Colonic mucosa (tissue), 4 donors: ENCODE measurements around the gene ATP8B4. TPM values are rescaled to one million over a fixed set of nuclear protein-coding genes. Genes with fewer than 3 reads are reported as not detected.
"Not testable (repeated sequence)": the region's sequence is repeated elsewhere in the genome, so short reads cannot be mapped to it uniquely, and the experiment has no call there.

Source experiments
- DNase-seq: peaks from one replicate; pipeline ENCODE4 v3.0.0-alpha.2; 2020
- H3K27ac ChIP-seq: fragments of 200-600 bp; one replicate; pipeline ENCODE4 v1.8.0; 2021
- H3K27me3 ChIP-seq: fragments of 200-600 bp; one replicate; pipeline ENCODE4 v1.8.0; 2021
- H3K36me3 ChIP-seq: fragments of 200-600 bp; one replicate; pipeline ENCODE4 v1.8.0; 2021
- H3K4me1 ChIP-seq: fragments of 200-600 bp; one replicate; pipeline ENCODE4 v1.8.0; 2021; ENCODE audit warnings: mild to moderate bottlenecking
- H3K4me3 ChIP-seq: fragments of 200-600 bp; one replicate; pipeline ENCODE4 v1.8.0; 2021
- H3K9ac ChIP-seq, 2 donors: one replicate each; pipeline ENCODE4 v1.7.0; 2013; ENCODE audit warnings: control low read depth in 2 of 2, low read depth in 2 of 2, low read length in 2 of 2
- H3K9me3 ChIP-seq: fragments of 200-600 bp; one replicate; pipeline ENCODE4 v1.8.0; 2021
- intact Hi-C: fragments of 100-400 bp; cut with DNase I; formaldehyde crosslinking; loops from one replicate; pipeline ENCODE4 v1.14.1; 2022
- total RNA-seq, 2 donors: library from RNA; stranded (reverse); fragmentation: NEBNext Ultra II Directional in 1 of 2; extraction: Animal tissue kit (Norgen Biotek cat#: 25700) in 1 of 2; gene quantifications; one replicate each; pipeline ENCODE4 v1.2.1, GENCODE V29; 2021
- TF ChIP-seq, protein P1 (sequence below): fragments of 200-600 bp; IDR thresholded peaks from one replicate; pipeline ENCODE4 v1.8.0; 2022; ENCODE audit warnings: antibody characterized with exemption, mild to moderate bottlenecking
- donor health status: healthy.
- donor health status: DM: no; HTN: no; CAD: no.
- donor health status: DM: no; HTN: no; CAD: no.

ATP8B4 gene
- total RNA-seq, 2 donors from 2014 or later, result 2.7 to 3.0 TPM

DNA sequence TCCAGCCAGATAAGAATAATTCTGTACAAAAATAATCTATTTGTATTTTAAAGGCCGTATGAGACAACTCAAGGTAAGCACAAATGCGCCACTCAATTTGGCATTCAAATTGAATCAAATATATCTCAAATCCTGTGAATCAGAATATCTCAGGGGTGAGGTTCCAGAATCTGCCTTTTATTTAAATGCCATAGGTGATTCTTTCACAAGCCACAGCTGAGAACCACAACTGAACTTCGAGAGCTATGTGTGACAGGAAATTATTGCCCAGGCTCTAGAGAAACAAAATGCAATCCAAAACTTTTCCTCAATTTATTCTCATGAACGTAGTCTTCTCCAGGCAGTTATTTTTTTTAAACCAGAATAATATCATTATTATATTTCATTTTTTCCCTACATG lies 11.9 kb downstream of the ATP8B4 start:
- H3K9me3 ChIP-seq, result no peaks in the 10 kb centered on the region
- TF ChIP-seq, protein P1, sequence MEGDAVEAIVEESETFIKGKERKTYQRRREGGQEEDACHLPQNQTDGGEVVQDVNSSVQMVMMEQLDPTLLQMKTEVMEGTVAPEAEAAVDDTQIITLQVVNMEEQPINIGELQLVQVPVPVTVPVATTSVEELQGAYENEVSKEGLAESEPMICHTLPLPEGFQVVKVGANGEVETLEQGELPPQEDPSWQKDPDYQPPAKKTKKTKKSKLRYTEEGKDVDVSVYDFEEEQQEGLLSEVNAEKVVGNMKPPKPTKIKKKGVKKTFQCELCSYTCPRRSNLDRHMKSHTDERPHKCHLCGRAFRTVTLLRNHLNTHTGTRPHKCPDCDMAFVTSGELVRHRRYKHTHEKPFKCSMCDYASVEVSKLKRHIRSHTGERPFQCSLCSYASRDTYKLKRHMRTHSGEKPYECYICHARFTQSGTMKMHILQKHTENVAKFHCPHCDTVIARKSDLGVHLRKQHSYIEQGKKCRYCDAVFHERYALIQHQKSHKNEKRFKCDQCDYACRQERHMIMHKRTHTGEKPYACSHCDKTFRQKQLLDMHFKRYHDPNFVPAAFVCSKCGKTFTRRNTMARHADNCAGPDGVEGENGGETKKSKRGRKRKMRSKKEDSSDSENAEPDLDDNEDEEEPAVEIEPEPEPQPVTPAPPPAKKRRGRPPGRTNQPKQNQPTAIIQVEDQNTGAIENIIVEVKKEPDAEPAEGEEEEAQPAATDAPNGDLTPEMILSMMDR, result no peak
- H3K4me3 ChIP-seq, result no peak overlapping the region
- H3K27me3 ChIP-seq, result no peaks in the 10 kb centered on the region
- no peak overlapping the region for H3K9ac ChIP-seq
- intact Hi-C loops, result no loop called here
- no peaks in the 10 kb centered on the region for H3K4me1 ChIP-seq
- DNase-seq, result no peak
- H3K27ac ChIP-seq, result no peak overlapping the region
- H3K36me3 ChIP-seq, result no peaks in the 10 kb centered on the region

DNA sequence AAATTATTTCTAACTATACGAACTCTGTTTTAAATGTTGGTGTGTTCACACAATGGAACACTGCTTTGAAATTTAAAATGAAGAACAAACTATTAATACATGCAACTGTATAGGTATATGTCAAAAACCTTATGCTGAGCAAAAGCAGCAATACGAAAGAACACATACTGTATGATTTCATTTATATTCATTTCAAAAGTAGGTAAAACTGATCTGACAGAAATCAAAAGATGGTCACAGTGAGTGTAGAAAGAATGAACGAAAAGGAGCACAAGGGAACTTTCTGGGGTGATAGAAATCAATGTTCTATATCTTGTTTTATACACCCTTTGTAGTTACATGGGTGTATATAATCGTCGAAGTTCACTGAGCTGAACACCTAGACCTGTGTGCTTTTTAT lies 12.6 kb downstream of the ATP8B4 start:
- Histone ChIP-seq H3K27me3 (no peaks in the 10 kb centered on the region), H3K27ac (no peak overlapping the region), H3K9ac (no peak overlapping the region), H3K4me1 (no peaks in the 10 kb centered on the region), H3K4me3 (no peak overlapping the region), H3K36me3 (no peaks in the 10 kb centered on the region), H3K9me3 (no peaks in the 10 kb centered on the region)
- intact Hi-C loops, result no loop called here
- TF ChIP-seq, protein P1, result no peak
- DNase-seq, result no peak

DNA sequence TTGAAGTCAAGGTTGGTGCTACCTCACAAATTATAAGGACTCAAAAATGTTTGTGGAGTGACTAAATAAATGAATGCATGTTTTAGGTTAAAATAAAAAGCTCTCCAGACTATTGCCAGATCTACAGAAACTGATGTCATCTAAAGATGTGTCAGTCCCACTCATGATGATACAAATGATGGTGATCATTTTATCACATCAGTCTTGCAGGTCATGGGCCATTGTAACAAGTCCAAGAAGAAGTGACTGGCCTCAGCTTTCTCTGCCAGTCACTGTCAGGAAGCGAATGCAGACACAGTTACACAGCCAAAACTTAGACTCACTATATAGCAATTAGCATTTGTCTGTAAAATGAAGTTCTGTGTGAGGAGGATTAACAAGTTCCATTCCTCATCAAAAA lies 18.5 kb downstream of the ATP8B4 start:
- H3K9me3 ChIP-seq, result no peaks in the 10 kb centered on the region
- TF ChIP-seq, protein P1, result no peak
- H3K4me3 ChIP-seq, result no peak overlapping the region
- no peaks in the 10 kb centered on the region for H3K36me3 ChIP-seq
- H3K4me1 ChIP-seq, result no peaks in the 10 kb centered on the region
- no peak for DNase-seq
- intact Hi-C loops, result no loop called here
- no peak overlapping the region for H3K9ac ChIP-seq
- no peak overlapping the region for H3K27ac ChIP-seq
- H3K27me3 ChIP-seq, result no peaks in the 10 kb centered on the region

DNA sequence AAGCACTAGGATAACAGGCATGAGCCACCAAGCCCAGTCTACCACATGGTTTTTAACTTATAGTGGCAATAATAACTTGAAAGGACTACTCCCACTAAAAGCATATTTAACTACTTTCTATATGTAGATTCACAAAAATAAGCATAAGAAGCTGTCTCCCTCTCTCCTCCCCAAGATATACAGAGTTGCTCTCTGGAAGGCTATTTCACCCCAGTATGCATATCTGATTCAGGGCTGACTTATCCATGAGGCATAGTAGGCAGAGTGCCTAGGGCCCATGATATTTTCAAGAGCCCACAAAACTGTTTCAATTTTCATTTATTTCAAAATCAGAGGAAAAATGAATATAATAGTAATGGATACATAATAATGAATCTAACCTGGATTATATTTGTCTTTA lies 20.5 kb downstream of the ATP8B4 start:
- Histone ChIP-seq H3K9ac (no peak overlapping the region), H3K9me3 (no peaks in the 10 kb centered on the region), H3K27ac (no peak overlapping the region), H3K36me3 (no peaks in the 10 kb centered on the region), H3K4me1 (no peaks in the 10 kb centered on the region), H3K27me3 (no peaks in the 10 kb centered on the region), H3K4me3 (no peak overlapping the region)
- intact Hi-C loops, result no loop called here
- TF ChIP-seq, protein P1, result no peak
- no peak for DNase-seq

DNA sequence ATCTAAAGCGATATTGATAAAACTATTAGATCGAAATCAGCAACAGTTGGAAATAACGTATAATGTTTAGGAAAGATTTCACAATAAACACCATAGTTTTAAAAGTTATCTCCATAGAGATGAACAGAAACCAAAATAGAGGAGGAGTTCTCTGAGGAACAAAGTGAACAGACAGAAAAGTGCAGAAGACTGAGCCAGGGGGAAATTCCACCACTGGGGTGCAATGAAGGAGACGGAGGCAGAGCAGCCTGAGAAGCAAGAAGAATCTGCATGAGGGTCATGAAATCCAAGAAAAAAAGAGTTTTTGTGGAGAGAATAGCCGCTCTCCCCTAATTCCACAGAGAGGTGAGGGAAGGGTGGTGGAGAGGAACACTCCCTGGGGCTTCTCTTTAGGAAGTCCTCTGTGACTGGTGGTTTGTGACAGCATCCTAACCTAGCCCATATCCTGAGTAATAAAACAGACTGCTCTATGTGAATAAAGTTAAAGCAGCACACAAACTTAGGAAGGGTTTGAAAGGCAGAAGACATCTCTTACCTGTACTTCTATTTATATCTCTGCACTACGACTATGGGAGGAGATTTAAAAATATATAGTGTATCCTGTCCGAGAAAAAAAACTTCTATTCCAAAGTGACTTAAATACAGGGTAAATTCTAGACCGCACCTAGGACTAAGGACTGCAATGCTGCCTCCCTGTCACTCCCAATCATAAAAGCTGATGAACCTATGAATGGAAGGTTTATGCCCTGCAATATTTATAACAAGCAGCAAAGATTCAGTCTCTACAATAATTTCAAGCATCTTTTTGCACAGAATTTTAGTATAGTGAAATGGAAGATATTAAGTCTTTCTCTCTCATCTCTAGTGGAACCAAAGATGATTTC lies 22.9 kb downstream of the ATP8B4 start:
- H3K4me3 ChIP-seq, result no peak overlapping the region
- H3K4me1 ChIP-seq, result no peaks in the 10 kb centered on the region
- intact Hi-C loops, result no loop called here
- H3K27me3 ChIP-seq, result no peaks in the 10 kb centered on the region
- no peak for DNase-seq
- H3K36me3 ChIP-seq, result no peaks in the 10 kb centered on the region
- no peaks in the 10 kb centered on the region for H3K9me3 ChIP-seq
- H3K9ac ChIP-seq, result no peak overlapping the region
- H3K27ac ChIP-seq, result no peak overlapping the region
- TF ChIP-seq, protein P1, result no peak

DNA sequence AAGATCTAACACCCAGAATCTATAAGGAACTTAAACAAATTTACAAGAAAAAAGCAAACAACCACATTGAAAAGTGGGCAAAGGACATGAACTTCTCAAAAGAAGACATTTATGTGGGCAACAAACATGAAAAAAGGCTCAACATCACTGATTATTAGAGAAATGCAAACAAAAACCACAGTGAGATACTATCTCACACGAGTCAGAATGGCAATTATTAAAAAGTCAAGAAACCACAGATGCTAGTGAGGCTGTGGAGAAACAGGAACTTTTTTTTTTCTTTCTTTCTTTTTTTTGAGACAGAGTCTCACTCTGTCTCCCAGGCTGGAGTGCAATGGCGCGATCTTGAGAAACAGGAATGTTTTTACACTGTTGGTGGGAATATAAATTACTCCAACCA lies 29.6 kb downstream of the ATP8B4 start:
- H3K27ac ChIP-seq, H3K9ac ChIP-seq, H3K27me3 ChIP-seq, DNase-seq, H3K9me3 ChIP-seq, H3K36me3 ChIP-seq, H3K4me1 ChIP-seq, H3K4me3 ChIP-seq, intact Hi-C loops: not testable (repeated sequence)
